HTERT RPE-1 (cell line): ENCODE data around the gene MOXD1.
"Not testable (repeated sequence)": the region's sequence is repeated elsewhere in the genome, so short reads cannot be mapped to it uniquely, and the experiment has no call there.

Source experiments
- in situ Hi-C: fragments of 300-500 bp; cut with MboI; formaldehyde crosslinking; loops from 4 replicates; pipeline ENCODE4 v1.14.3; 2020; ENCODE audit warnings: low sequenced_read_pairs

The MOXD1 gene

DNA sequence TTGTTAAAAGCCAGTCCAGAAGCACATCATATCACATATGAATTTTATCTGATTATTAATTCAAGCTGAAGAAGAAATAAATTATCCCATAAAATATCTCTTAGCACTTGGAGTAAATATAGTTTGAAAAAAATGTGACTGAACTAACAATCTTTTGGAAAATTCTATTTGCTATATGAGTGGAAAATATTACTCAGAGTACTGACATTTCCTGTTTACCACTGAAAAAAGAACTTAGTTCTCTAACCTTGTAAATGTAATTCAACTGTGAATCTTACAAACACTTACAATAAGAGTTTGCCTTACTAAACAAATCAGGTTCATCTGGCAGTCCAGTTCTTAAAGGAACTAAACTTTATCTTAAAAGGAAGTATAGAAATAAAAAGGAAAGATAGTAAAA lies 44.2 kb downstream of the MOXD1 start:
- in situ Hi-C loops: no loop called here

GRCh38 chr6:132354517-132355167 lies 46.6 kb downstream of the MOXD1 start:
- in situ Hi-C loops: no loop called here

GRCh38 chr6:132351986-132352385 lies 49.3 kb downstream of the MOXD1 start:
- in situ Hi-C loops: not testable (repeated sequence)

DNA sequence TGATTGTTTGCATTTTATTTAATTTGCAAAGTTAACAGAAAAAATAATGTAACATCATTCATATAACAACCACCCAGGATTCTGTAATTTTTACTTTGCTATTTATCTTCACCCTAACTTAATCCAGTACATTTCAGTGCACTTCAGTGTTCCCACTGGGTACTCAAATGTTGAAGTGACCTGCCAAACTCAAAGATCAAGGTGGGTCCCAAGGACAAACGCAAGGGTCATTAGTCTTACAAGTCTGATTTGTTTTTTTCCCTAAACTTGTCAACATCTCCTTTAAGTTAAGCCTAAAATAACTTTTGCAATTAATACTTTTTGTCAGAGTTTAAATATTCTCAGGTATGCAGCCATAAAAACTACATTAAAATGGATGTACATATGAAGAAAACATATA lies 53.0 kb downstream of the MOXD1 start:
- in situ Hi-C loops: no loop called here

DNA sequence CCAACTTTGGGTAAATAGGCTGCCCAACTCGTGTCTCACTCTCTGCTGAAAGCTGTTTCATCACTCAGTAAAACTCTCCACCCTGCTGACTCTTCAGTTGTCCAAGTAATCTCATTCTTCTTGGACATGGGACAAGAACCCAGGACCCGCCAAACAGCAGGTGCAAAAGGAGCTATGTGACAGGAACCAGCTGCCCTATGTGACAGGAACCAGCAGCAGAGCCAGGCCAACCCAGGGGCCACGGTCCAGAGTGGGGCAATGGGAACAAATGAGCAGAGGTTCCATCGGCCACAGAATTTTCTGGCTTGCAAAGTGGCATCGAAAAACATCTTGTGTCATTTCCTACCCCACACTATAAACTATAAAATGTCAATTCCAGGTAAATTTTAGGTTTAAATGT lies 56.5 kb downstream of the MOXD1 start:
- in situ Hi-C loops: no loop called here

- in situ Hi-C loops: no loop called here
These were observed 59.6 kb downstream of the MOXD1 start for GRCh38 chr6:132341646-132342045.

GRCh38 chr6:132334521-132334885 lies 66.8 kb downstream of the MOXD1 start:
- in situ Hi-C loops: no loop called here

GRCh38 chr6:132333639-132334520 lies 67.4 kb downstream of the MOXD1 start:
- in situ Hi-C loops: no loop called here

DNA sequence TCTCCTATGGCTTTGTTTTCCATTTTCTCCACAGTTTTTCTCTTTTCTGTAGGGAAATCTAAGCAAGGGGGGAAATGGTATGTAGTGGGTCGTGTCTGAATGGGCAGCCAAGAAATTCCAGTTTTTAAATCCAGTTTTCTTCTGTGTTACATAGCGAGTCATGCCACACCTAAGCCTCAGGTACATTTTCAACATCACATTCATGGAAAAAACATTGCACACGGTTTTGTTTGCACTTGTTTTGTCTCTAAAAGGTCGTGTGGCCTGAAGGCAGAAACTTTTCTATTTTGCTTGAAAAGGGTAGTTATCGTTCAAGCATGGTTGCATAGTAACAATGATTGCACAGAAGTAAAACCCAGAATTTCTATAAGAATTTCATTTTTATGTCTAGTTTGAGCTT lies 70.5 kb downstream of the MOXD1 start:
- in situ Hi-C loops: no loop called here

DNA sequence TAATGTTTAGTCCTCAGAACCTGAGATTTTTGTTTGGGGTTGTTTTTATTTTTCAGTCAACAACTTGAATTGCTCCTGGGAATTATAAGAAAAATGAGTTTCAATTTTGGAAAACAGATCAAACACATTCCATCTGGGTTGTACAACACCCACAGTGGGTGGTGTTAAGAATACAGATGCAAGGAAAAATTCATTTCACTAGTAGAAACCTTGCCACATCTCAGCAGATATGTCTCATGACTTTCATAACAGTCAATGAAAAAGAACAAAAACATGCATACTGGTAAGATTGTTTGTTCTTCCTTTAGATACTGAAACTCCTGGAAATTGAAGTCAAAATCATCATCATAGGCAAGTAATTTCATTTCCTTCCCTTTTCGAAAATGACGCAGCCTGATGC lies 78.9 kb downstream of the MOXD1 start:
- in situ Hi-C loops: no loop called here

GRCh38 chr6:132320007-132320406 lies 81.3 kb downstream of the MOXD1 start:
- in situ Hi-C loops: no loop called here

- in situ Hi-C loops: no loop called here
These were observed 84.3 kb downstream of the MOXD1 start for GRCh38 chr6:132316970-132317369.

GRCh38 chr6:132314432-132314831 lies 86.8 kb downstream of the MOXD1 start:
- in situ Hi-C loops: no loop called here

DNA sequence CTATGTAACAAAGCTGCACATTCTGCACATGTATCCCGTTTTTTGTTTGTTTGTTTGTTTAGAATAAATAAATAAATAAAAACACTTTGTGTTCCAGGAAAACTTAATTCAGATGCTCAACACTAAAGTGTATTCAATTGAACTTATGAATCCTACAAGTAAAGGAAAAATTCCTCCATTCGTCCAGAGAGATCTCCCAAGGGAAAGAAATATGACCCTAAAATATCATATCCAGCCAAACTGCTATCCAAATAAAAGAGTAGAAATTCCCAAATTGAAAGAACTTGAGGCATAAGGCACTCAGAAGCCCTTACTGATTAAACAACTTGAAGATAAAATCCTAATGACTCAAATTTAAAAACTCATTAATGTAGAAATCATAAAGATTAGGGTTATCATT lies 90.4 kb downstream of the MOXD1 start:
- in situ Hi-C loops: no loop called here

DNA sequence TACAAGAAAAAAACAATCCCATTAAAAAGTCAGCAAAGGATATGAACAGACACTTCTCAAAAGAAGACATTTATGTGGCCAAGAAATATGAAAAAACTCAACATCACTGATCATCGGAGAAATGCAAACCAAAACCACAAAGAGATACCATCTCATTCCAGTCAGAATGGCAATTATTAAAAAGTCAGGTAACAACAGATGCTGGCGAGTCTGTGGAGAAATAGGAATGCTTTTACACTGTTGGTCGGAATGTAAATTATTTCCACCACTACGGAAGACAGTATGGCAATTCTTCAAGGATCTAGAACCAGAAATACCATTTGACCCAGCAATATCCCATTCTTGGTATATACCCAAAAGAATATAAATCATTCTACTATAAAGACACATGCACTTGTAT lies 91.1 kb downstream of the MOXD1 start:
- in situ Hi-C loops: not testable (repeated sequence)

DNA sequence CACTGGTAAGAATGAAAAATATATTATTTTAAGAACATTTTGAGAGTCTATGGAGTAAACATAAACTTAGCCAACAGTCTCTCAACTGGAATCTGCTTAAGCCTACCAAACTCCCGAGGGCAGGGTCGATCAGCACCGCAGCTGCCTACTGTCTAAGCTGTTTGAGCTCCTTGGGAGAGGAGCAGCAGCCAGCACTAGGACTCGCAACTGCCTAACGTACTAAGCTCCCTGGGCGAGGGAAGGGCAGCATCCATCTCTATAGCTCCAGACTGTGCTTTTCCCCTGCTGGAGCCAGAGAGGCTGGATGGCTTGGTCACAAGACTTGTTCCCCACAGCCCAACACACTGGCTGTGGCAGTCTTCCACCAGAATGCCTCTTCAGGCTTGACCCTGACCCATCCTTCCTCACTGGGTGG lies 96.4 kb downstream of the MOXD1 start:
- in situ Hi-C loops: no loop called here

GRCh38 chr6:132300323-132300949 lies 100.8 kb downstream of the MOXD1 start:
- in situ Hi-C loops: no loop called here

- in situ Hi-C loops: loop anchor here (25.0 kb wide), 1 partner anchor 189 kb away; no protein-coding TSS in a partner anchor
These were observed 102.8 kb downstream of the MOXD1 start for GRCh38 chr6:132298344-132298949.

DNA sequence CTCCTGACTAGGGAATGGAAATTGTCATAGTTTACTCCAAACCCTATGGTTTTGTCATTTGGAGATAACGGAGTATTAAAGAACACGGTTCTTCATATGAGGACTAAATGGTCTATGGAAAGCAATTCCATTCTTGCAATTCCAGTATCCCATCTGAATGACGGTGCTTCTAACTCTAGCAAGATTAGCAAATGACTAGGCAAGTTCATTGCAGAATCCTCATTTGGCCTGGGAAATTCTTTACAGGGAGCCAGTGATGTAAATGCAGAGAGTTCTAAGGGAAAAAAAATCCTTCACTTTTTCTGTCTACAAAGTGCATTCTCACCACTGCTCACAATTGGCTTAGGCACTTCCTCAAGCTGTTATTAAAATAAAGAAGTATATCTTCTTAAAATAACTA lies 111.5 kb downstream of the MOXD1 start:
- in situ Hi-C loops: loop anchor here (25.0 kb wide), 1 partner anchor 198 kb away; no protein-coding TSS in a partner anchor

GRCh38 chr6:132287101-132287500 lies 114.2 kb downstream of the MOXD1 start:
- in situ Hi-C loops: loop anchor here (25.0 kb wide), 1 partner anchor 200 kb away; no protein-coding TSS in a partner anchor

DNA sequence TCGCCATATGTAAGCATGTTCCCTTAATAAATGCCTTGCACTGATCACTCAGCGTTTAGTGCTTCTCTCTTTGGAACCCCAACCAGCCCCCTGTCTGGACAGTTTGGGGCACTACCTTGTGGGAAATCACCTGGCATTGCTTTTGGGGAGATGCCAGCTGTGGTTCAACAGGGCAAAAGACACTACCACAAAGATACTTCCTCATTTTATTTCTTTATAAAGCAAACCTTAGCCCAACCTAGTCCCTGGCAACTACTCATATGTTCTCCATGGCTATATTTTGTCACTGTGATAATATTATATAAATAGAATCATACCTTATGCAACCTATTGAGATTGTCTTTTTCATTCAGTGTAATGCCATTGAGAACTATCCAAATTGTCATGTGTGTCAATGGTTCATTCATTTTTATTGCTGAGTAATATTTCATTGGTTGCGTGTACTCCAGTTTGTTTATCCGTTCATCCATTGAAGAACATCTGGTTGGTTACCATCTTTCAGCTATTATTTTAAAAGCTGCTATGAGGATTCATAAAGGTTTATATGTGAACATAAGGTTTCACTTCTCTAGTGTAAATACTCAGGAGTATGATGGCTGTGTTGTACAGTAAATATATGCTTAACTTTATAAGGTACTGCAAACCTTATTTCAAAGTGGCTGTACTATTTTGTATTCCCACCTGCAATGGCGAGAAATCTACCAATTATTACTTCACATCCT lies 114.8 kb downstream of the MOXD1 start:
- in situ Hi-C loops: loop anchor here (25.0 kb wide), 1 partner anchor 201 kb away; no protein-coding TSS in a partner anchor
